GM21528 (cell line): ENCODE measurements around the gene APMAP.
"Not testable (repeated sequence)": the region's sequence is repeated elsewhere in the genome, so short reads cannot be mapped to it uniquely, and the experiment has no call there.

ENCODE experiments used
- ATAC-seq: cut with Tn5 transposase; IDR thresholded peaks from one replicate; pipeline ENCODE4 v1.9.1; 2021; ENCODE audit warnings: mild to moderate bottlenecking, moderate library complexity; ENCODE audit not compliant: unreplicated experiment, low FRiP score

The APMAP gene

GRCh38 chr20:24956001-24956841, 36.3 kb downstream of the APMAP start:
- no peak for ATAC-seq

- peak; percentile 70 for ATAC-seq
These were observed 37.5 kb downstream of the APMAP start for GRCh38 chr20:24955045-24955444.

- no peak for ATAC-seq
These were observed 38.0 kb downstream of the APMAP start for GRCh38 chr20:24954566-24954965.

GRCh38 chr20:24954151-24954550, 38.4 kb downstream of the APMAP start:
- no peak for ATAC-seq

GRCh38 chr20:24953621-24954133, 38.9 kb downstream of the APMAP start:
- no peak for ATAC-seq

GRCh38 chr20:24953209-24953575, 39.4 kb downstream of the APMAP start:
- no peak for ATAC-seq

- ATAC-seq: no peak
These were observed 40.0 kb downstream of the APMAP start for GRCh38 chr20:24952376-24953208.

- no peak for ATAC-seq
These were observed 40.9 kb downstream of the APMAP start for GRCh38 chr20:24951536-24952083.

- no peak for ATAC-seq
These were observed 41.6 kb downstream of the APMAP start for GRCh38 chr20:24950836-24951525.

GRCh38 chr20:24950128-24950835, 42.3 kb downstream of the APMAP start:
- ATAC-seq: no peak

- ATAC-seq: no peak
These were observed 42.8 kb downstream of the APMAP start for GRCh38 chr20:24949756-24950127.

- no peak for ATAC-seq
These were observed 43.4 kb downstream of the APMAP start, which contains the start of gene CST7 for GRCh38 chr20:24948939-24949679. Gene CST7, plus strand, starts transcription at chr20:24949269. Its CDS starts 237 bp downstream, at chr20:24949506.

- ATAC-seq: not testable (repeated sequence)
These were observed 44.1 kb downstream of the APMAP start for GRCh38 chr20:24948396-24948938.

GRCh38 chr20:24946376-24946775, 46.2 kb downstream of the APMAP start:
- ATAC-seq: not testable (repeated sequence)

GRCh38 chr20:24943731-24944130, 48.8 kb downstream of the APMAP start:
- ATAC-seq: no peak

- no peak for ATAC-seq
These were observed 49.4 kb downstream of the APMAP start for GRCh38 chr20:24943196-24943595.

GRCh38 chr20:24942679-24943078, 49.9 kb downstream of the APMAP start:
- no peak for ATAC-seq

GRCh38 chr20:24939036-24939435, 53.5 kb downstream of the APMAP start:
- no peak for ATAC-seq

- ATAC-seq: no peak
These were observed 54.1 kb downstream of the APMAP start for GRCh38 chr20:24938498-24938897.
